B cell (primary cell): ENCODE measurements around the gene CTPS1.

Experiments
- EZH2 ChIP-seq: IDR thresholded peaks from 2 replicates; pipeline ENCODE4 v1.6.1; 2012; ENCODE audit warnings: borderline replicate concordance, low read depth, mild to moderate bottlenecking, moderate library complexity, low read length; ENCODE audit not compliant: insufficient read depth, poor library complexity, severe bottlenecking
- TF ChIP-seq, protein P1 (sequence below): fragments of 200-600 bp; IDR thresholded peaks from one replicate; pipeline ENCODE4 v1.8.0; 2022; ENCODE audit warnings: antibody characterized with exemption, mild to moderate bottlenecking

DNA sequence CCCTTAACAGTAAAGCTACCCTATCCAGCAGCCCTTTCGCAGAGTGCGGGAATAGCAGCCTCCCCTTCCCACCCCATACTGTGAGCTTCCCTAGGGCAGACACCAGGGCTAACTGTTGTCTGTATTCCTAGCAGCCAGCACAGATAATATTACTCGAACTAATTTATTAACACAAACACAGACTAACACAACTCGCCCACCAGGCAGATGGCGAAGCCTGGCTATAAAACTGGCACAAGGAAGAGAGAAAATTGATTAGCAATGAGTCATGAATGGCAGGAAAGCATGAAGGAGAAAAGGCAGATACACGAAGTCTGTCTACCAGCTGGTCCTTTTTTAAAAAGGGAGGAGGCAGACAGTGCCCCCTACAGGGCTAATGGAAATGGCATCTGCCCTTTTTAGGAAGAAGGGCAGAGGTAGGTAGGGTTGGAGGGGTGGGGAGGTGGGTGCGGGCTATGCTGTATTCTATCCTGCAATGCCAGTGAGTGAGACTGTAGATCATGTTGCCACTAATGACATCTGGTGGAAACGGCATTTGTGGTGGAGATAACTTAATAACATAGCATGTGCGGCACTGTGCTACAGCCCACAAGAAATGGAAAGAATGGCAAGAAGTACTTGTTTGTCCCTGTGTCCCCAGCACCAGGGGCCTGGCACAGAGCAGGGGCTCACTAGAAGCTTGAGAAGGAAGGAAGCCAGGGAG is 30.6 kb upstream of the CTPS1 start:
- TF ChIP-seq, protein P1, sequence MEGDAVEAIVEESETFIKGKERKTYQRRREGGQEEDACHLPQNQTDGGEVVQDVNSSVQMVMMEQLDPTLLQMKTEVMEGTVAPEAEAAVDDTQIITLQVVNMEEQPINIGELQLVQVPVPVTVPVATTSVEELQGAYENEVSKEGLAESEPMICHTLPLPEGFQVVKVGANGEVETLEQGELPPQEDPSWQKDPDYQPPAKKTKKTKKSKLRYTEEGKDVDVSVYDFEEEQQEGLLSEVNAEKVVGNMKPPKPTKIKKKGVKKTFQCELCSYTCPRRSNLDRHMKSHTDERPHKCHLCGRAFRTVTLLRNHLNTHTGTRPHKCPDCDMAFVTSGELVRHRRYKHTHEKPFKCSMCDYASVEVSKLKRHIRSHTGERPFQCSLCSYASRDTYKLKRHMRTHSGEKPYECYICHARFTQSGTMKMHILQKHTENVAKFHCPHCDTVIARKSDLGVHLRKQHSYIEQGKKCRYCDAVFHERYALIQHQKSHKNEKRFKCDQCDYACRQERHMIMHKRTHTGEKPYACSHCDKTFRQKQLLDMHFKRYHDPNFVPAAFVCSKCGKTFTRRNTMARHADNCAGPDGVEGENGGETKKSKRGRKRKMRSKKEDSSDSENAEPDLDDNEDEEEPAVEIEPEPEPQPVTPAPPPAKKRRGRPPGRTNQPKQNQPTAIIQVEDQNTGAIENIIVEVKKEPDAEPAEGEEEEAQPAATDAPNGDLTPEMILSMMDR: peak; percentile 62
- TF ChIP-seq EZH2: no peak
